ENCODE results near the gene ABCG4.

ABCG4 gene

DNA sequence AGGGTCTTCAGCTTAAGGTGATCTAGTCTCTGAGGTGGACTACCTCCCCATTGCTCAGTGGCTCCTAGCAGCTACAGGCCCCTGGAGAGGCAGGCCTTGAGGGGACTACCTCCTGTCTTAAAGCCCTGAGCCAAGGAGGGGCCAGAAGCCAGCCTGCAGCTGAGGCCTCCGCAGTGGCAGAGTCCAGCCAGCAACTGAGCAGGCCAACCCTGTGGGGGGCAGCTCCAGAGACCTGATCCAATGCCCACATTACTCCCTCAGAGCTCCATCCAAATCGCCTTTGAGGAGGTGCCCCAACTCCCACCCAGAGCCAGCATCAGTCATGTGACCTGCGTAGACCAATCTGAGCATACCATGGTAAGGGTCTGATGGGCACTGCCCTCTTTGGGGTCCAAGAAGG, 39.0 kb upstream of the ABCG4 start:
- Mint-ChIP-seq H3K4me3 (peak overlapping the region; percentile 91 to 95), H3K9me3 (no peaks in the 10 kb centered on the region), H3K4me1 (ENCODE audit: low read depth in 2 of 2) (peaks cover 25 to 37% of the 10 kb centered on the region in 2 donors), H3K27me3 (no peaks in the 10 kb centered on the region), H3K27ac (peak overlapping the region; percentile 62 to 87), H3K36me3 (ENCODE audit: insufficient read depth) (peaks cover 18% of the 10 kb centered on the region)
- ATAC-seq (replicated peaks) (no peak), DNase-seq (no peak)

DNA sequence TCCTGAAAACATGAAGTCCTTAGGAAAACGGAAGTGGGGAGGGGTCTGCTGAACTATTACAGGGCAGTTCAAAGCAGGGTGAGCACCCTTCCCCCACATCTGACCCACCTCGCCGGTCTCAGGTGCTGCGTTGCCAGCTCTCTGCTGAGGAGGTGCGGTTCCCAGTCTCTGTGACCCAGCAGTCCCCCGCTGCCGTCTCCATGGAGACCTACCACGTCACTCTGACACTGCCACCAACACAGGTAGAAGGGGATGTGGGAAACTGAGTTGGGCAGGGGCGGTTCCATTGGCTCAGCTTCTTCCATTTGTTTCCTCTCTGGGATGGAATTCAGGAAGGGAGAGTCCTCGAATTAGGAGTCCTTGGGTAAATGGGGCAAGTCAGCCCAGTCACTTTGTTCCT, 38.4 kb upstream of the ABCG4 start:
- H3K27me3 Mint-ChIP-seq: no peaks in the 10 kb centered on the region
- no peak for DNase-seq
- no peak overlapping the region for H3K4me3 Mint-ChIP-seq
- no peaks in the 10 kb centered on the region for H3K9me3 Mint-ChIP-seq
- peak overlapping the region in 1 of 2 donors; percentile 17 for H3K27ac Mint-ChIP-seq
- H3K36me3 Mint-ChIP-seq (ENCODE audit: insufficient read depth): peaks cover 23% of the 10 kb centered on the region
- ATAC-seq (replicated peaks): no peak
- peaks cover 29 to 40% of the 10 kb centered on the region in 2 donors for H3K4me1 Mint-ChIP-seq (ENCODE audit: low read depth in 2 of 2)

DNA sequence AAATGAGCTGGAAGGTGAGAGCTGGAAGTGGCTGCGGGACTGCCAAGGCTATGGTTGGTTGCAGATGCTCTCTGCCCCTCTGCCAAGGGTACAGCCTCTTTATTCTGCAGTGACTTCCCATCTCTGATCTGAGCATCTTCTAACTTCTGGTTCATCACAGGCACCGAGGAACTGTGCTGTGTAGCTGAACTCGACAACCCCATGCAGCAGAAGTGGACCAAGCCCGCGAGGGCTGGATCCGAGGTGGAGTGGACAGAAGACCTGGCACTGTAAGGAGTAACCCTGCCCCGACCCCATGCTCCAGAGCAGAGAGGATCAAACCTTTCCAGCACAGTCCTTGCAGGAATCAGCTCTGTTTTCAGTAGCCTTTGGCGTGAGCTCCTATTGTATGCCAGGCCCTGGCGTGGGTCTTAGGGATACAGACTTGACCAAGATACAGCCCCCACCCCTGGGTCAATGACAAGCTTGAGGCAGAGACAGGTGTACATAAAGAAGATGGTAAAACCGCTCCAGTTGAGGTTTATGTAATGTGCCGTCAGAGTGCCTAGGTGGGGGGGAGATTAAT, 37.4 kb upstream of the ABCG4 start:
- peak overlapping the region in 1 of 2 donors; percentile 62 for H3K27ac Mint-ChIP-seq
- peaks cover 26% of the 10 kb centered on the region for H3K36me3 Mint-ChIP-seq (ENCODE audit: insufficient read depth)
- no peak overlapping the region for H3K4me3 Mint-ChIP-seq
- H3K27me3 Mint-ChIP-seq: no peaks in the 10 kb centered on the region
- H3K9me3 Mint-ChIP-seq: no peaks in the 10 kb centered on the region
- ATAC-seq (replicated peaks) (no peak), DNase-seq (no peak)
- H3K4me1 Mint-ChIP-seq (ENCODE audit: low read depth in 2 of 2): peaks cover 35 to 37% of the 10 kb centered on the region in 2 donors

DNA sequence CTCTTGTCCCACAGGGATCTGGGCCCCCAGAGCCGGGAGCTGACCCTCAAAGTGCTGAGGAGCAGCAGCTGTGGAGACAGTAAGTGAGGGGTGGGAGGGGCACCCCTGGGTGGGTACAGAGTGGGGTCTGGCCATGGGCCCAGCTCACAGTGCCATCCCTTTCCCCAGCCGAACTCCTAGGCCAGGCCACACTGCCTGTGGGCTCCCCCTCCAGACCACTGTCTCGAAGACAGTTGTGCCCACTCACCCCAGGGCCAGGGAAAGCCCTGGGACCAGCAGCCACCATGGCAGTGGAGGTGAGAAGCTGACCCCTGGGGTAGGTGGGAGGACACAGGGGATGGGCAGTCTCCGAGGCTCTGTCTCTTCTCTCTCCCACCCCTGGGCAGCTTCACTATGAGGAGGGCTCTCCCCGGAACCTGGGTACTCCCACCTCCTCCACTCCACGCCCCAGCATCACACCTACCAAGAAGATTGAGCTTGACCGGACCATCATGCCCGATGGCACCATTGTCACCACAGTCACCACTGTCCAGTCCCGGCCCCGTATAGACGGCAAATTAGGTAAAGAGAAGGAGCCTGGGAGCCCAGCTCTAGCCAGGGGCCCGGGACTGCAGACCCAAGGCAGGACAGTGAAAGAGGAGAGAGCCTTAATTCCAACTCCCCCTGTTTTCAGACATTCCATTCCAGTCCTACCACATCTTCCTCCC, 36.4 kb upstream of the ABCG4 start:
- peaks cover 26% of the 10 kb centered on the region for H3K36me3 Mint-ChIP-seq (ENCODE audit: insufficient read depth)
- DNase-seq (no peak), ATAC-seq (replicated peaks) (no peak)
- no peak overlapping the region for H3K4me3 Mint-ChIP-seq
- H3K4me1 Mint-ChIP-seq (ENCODE audit: low read depth in 2 of 2): peaks cover 30 to 31% of the 10 kb centered on the region in 2 donors
- H3K27me3 Mint-ChIP-seq: no peaks in the 10 kb centered on the region
- no peaks in the 10 kb centered on the region for H3K9me3 Mint-ChIP-seq
- H3K27ac Mint-ChIP-seq: no peak overlapping the region

DNA sequence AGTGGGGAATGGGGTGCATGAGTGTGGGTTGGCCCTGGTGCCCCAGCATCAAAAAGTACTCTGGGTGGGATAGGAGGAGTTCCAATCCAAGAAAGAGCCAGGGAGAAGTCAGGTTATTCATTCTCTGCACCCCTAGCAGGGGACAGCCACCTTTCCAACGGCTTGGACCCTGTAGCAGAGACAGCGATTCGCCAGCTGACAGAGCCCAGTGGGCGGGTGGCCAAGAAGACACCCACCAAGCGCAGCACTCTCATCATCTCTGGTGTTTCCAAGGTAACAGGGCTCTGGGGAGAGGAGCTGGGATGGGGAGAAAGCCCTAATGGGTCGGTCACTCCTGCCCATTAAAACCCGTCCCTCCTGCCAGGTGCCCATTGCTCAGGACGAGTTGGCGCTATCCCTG, 35.1 kb upstream of the ABCG4 start:
- peaks cover 21% of the 10 kb centered on the region for H3K36me3 Mint-ChIP-seq (ENCODE audit: insufficient read depth)
- ATAC-seq (replicated peaks) (no peak), DNase-seq (no peak)
- no peaks in the 10 kb centered on the region for H3K9me3 Mint-ChIP-seq
- no peak overlapping the region for H3K4me3 Mint-ChIP-seq
- no peaks in the 10 kb centered on the region for H3K27me3 Mint-ChIP-seq
- peaks cover 22 to 24% of the 10 kb centered on the region in 2 donors for H3K4me1 Mint-ChIP-seq (ENCODE audit: low read depth in 2 of 2)
- H3K27ac Mint-ChIP-seq: peak overlapping the region in 1 of 2 donors; percentile 36

DNA sequence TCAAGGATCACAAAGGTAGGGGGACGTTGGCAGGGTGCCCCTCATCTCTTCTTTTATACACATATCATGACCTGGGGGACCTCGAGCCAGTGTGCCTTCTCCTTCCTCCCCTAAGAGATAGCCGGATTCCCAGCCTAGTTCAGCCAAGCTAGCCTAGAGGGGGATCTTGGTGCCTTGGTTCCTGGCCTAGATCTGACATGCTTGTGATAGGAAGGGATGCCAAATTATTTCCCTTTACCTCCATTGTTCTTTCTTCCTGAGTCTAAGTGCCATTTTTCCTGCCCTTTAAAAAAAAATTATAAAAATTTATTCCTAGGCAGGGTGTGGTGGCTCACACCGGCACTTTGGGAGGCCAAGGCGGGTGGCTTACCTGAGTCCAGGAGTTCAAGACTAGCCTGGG, 34.5 kb upstream of the ABCG4 start:
- Mint-ChIP-seq H3K9me3 (no peaks in the 10 kb centered on the region), H3K4me1 (ENCODE audit: low read depth in 2 of 2) (peaks cover 15 to 18% of the 10 kb centered on the region in 2 donors), H3K27ac (peak overlapping the region in 1 of 2 donors; percentile 78), H3K27me3 (no peaks in the 10 kb centered on the region), H3K4me3 (no peak overlapping the region), H3K36me3 (ENCODE audit: insufficient read depth) (peaks cover 21% of the 10 kb centered on the region)
- DNase-seq (no peak), ATAC-seq (replicated peaks) (no peak)

DNA sequence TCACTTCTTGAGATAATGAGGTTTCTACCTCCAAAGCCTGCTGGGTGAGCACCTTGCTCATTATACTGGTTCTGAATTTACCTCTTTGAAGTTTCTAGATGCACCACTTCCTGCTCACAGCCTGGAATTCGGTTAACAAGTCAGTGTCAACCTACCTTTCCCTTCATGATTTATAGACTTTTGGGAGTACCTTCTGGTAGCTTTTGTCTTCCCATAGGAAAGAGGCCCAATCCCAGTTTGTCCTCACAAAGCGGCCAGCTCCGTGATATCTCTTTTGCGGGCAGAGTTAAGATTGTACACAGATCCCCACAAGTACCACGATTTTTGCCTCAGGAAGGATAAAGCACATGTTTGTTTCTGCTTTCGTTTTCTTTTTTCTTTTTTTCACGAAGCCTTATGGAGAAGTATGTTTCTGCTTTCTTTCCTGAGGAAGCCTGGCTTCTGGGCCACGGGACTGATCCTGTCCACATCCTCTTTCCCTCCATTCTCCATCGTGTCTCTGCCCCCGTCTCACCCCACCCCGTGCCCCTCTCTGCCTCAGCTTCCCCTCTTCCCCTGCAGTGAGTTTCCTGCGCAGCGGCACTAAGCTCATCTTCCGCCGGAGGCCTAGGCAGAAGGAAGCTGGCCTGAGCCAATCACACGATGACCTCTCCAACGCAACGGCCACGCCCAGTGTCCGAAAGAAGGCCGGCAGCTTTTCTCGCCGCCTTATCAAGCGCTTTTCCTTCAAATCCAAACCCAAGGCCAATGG, 33.2 kb upstream of the ABCG4 start:
- peaks cover 21% of the 10 kb centered on the region for H3K36me3 Mint-ChIP-seq (ENCODE audit: insufficient read depth)
- peak overlapping the region; percentile 39 to 60 for H3K4me3 Mint-ChIP-seq
- H3K27ac Mint-ChIP-seq: peak overlapping the region in 1 of 2 donors; percentile 78
- peaks cover 13 to 16% of the 10 kb centered on the region in 2 donors for H3K4me1 Mint-ChIP-seq (ENCODE audit: low read depth in 2 of 2)
- DNase-seq (no peak), ATAC-seq (replicated peaks) (peak; percentile 69)
- H3K27me3 Mint-ChIP-seq: no peaks in the 10 kb centered on the region
- H3K9me3 Mint-ChIP-seq: no peaks in the 10 kb centered on the region

DNA sequence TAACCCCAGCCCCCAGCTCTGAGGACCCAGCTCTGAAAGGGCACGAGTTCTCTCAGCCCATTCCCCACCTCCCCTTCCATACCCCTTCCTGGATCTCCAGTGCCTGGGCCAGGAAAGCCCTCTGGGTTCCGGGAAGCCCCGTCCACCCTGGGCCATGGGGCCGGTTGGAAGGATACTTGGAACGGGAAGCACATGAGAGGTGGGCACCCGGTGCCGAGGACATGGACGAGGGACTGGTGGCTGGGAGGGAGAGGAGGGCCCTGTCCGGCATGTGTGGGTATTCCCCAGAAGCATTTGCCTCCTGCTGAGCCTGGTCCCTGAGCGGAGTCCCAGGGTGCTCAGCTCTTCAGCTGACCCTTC, 32.6 kb upstream of the ABCG4 start:
- no peak for ATAC-seq (replicated peaks)
- peak overlapping the region in 1 of 2 donors; percentile 78 for H3K27ac Mint-ChIP-seq
- peak overlapping the region in 1 of 2 donors; percentile 60 for H3K4me3 Mint-ChIP-seq
- no peaks in the 10 kb centered on the region for H3K27me3 Mint-ChIP-seq
- DNase-seq: no peak
- H3K36me3 Mint-ChIP-seq (ENCODE audit: insufficient read depth): peaks cover 25% of the 10 kb centered on the region
- H3K4me1 Mint-ChIP-seq (ENCODE audit: low read depth in 2 of 2): peaks cover 14 to 21% of the 10 kb centered on the region in 2 donors
- H3K9me3 Mint-ChIP-seq: no peaks in the 10 kb centered on the region

DNA sequence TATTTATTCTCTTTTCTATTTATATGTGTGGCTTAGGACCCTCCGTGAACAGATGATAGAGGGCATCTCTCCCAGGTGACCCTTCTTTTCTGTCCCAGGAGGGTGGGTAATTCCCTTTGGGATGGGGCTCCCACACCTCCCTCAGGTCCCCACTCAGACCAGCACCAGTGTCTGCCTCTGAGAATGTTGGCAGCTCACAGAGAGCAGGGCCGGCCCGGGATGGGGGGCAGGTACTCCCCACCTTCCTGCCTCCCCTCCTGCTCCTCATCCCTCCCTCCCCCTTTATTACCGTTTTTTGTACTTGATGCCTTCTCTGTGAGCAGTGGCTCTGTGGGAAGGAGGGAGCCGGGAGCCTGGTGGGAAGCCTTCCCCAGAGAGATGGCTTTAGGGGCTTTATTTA, 32.3 kb upstream of the ABCG4 start:
- Mint-ChIP-seq H3K4me3 (no peak overlapping the region), H3K9me3 (no peaks in the 10 kb centered on the region), H3K27ac (peak overlapping the region in 1 of 2 donors; percentile 72), H3K27me3 (no peaks in the 10 kb centered on the region), H3K36me3 (ENCODE audit: insufficient read depth) (peaks cover 25% of the 10 kb centered on the region), H3K4me1 (ENCODE audit: low read depth in 2 of 2) (peaks cover 14 to 24% of the 10 kb centered on the region in 2 donors)
- DNase-seq (no peak), ATAC-seq (replicated peaks) (no peak)

DNA sequence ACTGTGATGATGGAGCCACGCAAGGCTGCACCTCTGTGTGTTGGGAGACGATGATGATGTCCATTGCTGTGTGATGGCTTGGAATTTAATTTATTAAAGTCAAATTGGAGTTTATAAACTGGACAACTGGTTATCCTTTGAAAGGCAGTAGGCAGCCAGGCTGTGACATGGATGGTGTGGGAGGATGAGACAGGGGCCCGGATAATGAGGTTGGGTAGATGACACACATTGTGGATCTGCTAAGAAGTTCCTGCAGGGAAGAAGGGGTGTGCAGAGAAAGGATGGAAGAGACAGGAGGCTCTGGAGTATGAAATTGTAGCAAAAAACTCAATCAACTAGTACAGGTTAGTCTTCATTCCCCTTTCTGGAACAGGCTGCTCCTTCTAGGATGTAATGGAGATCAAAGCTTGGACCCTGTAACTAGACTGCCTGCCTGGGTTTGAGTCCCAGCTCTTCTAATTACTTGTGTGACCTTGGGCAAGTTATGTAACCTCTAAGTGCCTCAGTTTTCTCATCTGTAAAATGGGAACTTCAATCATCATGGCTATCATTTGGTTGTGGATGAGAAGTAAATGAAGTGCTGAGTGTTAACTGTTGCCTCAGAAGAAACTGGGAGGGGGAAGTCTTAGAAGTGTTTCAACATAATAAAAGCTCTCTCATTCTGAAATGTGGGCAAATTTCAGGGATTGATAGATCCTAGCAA, 31.7 kb upstream of the ABCG4 start:
- DNase-seq (no peak), ATAC-seq (replicated peaks) (no peak)
- Mint-ChIP-seq H3K27me3 (no peaks in the 10 kb centered on the region), H3K4me3 (no peak overlapping the region), H3K9me3 (no peaks in the 10 kb centered on the region), H3K36me3 (ENCODE audit: insufficient read depth) (peaks cover 25% of the 10 kb centered on the region), H3K27ac (peak overlapping the region in 1 of 2 donors; percentile 72), H3K4me1 (ENCODE audit: low read depth in 2 of 2) (peaks cover 20 to 28% of the 10 kb centered on the region in 2 donors)

DNA sequence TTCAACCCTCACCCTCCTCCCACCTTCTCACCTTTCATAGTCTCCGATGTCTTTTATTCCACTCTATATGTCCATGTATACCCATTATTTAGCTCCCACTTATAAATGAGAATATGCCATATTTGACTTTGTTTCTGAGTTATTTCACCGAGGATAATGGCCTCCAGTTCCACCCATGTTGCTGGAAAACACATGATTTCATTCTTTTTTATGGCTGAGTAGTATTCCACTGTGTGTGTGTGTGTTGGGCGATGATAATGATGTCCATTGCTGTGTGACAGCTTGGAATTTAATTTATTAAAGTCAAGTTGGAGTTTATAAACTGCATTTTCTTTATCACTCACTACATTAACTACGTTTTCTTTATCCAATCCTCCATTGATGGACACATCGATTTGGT, 30.6 kb upstream of the ABCG4 start:
- Mint-ChIP-seq H3K4me3 (no peak overlapping the region), H3K36me3 (ENCODE audit: insufficient read depth) (peaks cover 25% of the 10 kb centered on the region), H3K27me3 (no peaks in the 10 kb centered on the region), H3K9me3 (no peaks in the 10 kb centered on the region), H3K27ac (no peak overlapping the region), H3K4me1 (ENCODE audit: low read depth in 2 of 2) (peaks cover 30 to 36% of the 10 kb centered on the region in 2 donors)
- DNase-seq: no peak
- no peak for ATAC-seq (replicated peaks)

DNA sequence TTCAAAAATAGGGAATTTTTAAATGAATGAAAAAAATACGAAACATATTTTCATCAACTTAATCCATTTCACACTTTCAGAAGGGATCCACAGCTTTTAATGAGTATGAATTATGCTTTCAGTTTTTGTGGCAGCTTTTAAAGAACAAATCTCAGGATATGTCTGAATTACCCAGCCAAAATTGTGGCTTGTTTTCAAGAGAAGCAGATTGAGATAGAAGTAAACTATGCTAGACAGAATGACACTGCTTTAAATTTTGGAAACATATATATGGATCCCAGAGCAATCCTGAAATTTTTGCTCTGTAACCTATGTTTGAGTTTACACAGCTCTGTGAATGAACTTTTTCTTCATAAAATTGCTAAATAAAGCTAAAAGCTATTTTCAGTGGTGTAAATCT, 29.9 kb upstream of the ABCG4 start:
- Mint-ChIP-seq H3K36me3 (ENCODE audit: insufficient read depth) (peaks cover 25% of the 10 kb centered on the region), H3K4me3 (no peak overlapping the region), H3K9me3 (no peaks in the 10 kb centered on the region), H3K4me1 (ENCODE audit: low read depth in 2 of 2) (peaks cover 30 to 43% of the 10 kb centered on the region in 2 donors), H3K27me3 (no peaks in the 10 kb centered on the region), H3K27ac (no peak overlapping the region)
- no peak for DNase-seq
- no peak for ATAC-seq (replicated peaks)

DNA sequence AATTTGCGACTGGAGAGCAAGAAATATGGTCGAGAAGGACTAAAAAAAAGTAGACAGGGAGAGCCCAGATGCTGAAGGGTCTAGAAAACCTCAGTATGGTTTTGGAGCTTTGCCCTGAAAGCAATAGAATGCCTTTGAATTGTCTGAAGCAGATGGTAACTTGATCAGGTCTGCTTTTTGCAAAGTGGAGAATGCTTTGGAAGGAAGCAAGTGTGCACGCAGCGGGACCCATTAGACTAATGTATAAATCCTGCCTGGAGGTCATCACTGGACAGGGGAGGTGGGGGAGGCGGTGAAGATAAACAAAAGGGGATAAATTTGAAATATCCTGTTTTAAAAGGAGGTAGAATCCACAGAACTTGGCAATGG, 28.2 kb upstream of the ABCG4 start:
- Mint-ChIP-seq H3K4me1 (ENCODE audit: low read depth in 2 of 2) (peaks cover 25 to 42% of the 10 kb centered on the region in 2 donors), H3K27ac (peak overlapping the region; percentile 81 to 94), H3K36me3 (ENCODE audit: insufficient read depth) (peaks cover 26% of the 10 kb centered on the region), H3K27me3 (no peaks in the 10 kb centered on the region), H3K4me3 (peak overlapping the region; percentile 85 to 91), H3K9me3 (no peaks in the 10 kb centered on the region)
- no peak for DNase-seq
- ATAC-seq (replicated peaks): no peak

All from effector memory CD8-positive, alpha-beta T cell (primary cell).